ENCODE data around the gene EOGT.
A peak's percentile ranks its signal among the peaks of the same experiment; 100 is the strongest.

The EOGT gene

GRCh38 chr3:69020857-69021256 lies 7.4 kb upstream of the EOGT start:
- H3K27me3 ChIP-seq (ENCODE audit: insufficient read depth, low read depth) = no peaks in the 10 kb centered on the region
- peak overlapping the region; percentile 31 for H3K4me2 ChIP-seq
- no peak overlapping the region for H2AFZ ChIP-seq (ENCODE audit: low read depth)
- no peaks in the 10 kb centered on the region for H3K79me2 ChIP-seq (ENCODE audit: insufficient read depth, low read depth)
- no peaks in the 10 kb centered on the region for H4K20me1 ChIP-seq (ENCODE audit: insufficient read depth)
- H3K9ac ChIP-seq = no peak overlapping the region
- no peaks in the 10 kb centered on the region for H3K36me3 ChIP-seq (ENCODE audit: insufficient read depth)
- TF ChIP-seq, protein P1, sequence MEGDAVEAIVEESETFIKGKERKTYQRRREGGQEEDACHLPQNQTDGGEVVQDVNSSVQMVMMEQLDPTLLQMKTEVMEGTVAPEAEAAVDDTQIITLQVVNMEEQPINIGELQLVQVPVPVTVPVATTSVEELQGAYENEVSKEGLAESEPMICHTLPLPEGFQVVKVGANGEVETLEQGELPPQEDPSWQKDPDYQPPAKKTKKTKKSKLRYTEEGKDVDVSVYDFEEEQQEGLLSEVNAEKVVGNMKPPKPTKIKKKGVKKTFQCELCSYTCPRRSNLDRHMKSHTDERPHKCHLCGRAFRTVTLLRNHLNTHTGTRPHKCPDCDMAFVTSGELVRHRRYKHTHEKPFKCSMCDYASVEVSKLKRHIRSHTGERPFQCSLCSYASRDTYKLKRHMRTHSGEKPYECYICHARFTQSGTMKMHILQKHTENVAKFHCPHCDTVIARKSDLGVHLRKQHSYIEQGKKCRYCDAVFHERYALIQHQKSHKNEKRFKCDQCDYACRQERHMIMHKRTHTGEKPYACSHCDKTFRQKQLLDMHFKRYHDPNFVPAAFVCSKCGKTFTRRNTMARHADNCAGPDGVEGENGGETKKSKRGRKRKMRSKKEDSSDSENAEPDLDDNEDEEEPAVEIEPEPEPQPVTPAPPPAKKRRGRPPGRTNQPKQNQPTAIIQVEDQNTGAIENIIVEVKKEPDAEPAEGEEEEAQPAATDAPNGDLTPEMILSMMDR (conservative IDR thresholded peaks at IDR 0.05; ENCODE audit: low read depth, low read length) = no peak
- peaks cover 16% of the 10 kb centered on the region for H3K4me1 ChIP-seq (ENCODE audit: low read depth, poor library complexity, severe bottlenecking)
- H3K27ac ChIP-seq = no peak overlapping the region
- no peak overlapping the region for H3K4me3 ChIP-seq (IDR thresholded peaks at IDR 0.05; ENCODE audit: insufficient read depth, low read depth, low read length)

GRCh38 chr3:69020424-69020823 lies 6.9 kb upstream of the EOGT start:
- TF ChIP-seq, protein P1 (conservative IDR thresholded peaks at IDR 0.05; ENCODE audit: low read depth, low read length) = no peak; the same call in 1 of the 2 replicates
- no peaks in the 10 kb centered on the region for H3K36me3 ChIP-seq (ENCODE audit: insufficient read depth)
- no peaks in the 10 kb centered on the region for H3K79me2 ChIP-seq (ENCODE audit: insufficient read depth, low read depth)
- no peak overlapping the region for H3K27ac ChIP-seq
- peaks cover 16% of the 10 kb centered on the region for H3K4me1 ChIP-seq (ENCODE audit: low read depth, poor library complexity, severe bottlenecking)
- no peaks in the 10 kb centered on the region for H3K27me3 ChIP-seq (ENCODE audit: insufficient read depth, low read depth)
- H3K9ac ChIP-seq = no peak overlapping the region
- peak overlapping the region; percentile 31 for H3K4me2 ChIP-seq
- H2AFZ ChIP-seq (ENCODE audit: low read depth) = no peak overlapping the region
- no peaks in the 10 kb centered on the region for H4K20me1 ChIP-seq (ENCODE audit: insufficient read depth)
- no peak overlapping the region for H3K4me3 ChIP-seq (IDR thresholded peaks at IDR 0.05; ENCODE audit: insufficient read depth, low read depth, low read length)

DNA sequence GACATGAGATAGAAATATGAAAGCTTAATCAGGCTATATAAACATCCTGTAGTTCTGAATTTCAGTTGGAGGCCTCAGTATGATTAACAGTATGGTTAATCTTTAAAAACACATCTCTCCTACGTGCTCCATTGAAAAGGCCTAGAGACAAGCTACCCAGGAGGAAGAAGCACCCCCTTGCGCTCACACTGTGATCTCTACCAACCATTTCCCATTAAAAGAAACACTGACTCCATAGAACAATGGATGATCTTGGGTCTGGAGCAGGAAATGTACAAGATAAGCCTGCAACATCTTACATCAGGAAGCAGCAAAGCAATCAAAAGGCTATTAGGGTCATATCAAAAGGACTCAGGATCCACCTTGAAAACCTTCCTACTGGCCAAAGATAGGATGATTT lies 3.4 kb upstream of the EOGT start:
- H3K79me2 ChIP-seq (ENCODE audit: insufficient read depth, low read depth) = no peaks in the 10 kb centered on the region
- TF ChIP-seq, protein P1 (conservative IDR thresholded peaks at IDR 0.05; ENCODE audit: low read depth, low read length) = no peak
- no peak overlapping the region for H3K27ac ChIP-seq
- H3K4me3 ChIP-seq (IDR thresholded peaks at IDR 0.05; ENCODE audit: insufficient read depth, low read depth, low read length) = no peak overlapping the region
- peaks cover 26% of the 10 kb centered on the region for H3K4me1 ChIP-seq (ENCODE audit: low read depth, poor library complexity, severe bottlenecking)
- no peaks in the 10 kb centered on the region for H3K27me3 ChIP-seq (ENCODE audit: insufficient read depth, low read depth)
- no peaks in the 10 kb centered on the region for H4K20me1 ChIP-seq (ENCODE audit: insufficient read depth)
- no peaks in the 10 kb centered on the region for H3K36me3 ChIP-seq (ENCODE audit: insufficient read depth)
- H2AFZ ChIP-seq (ENCODE audit: low read depth) = no peak overlapping the region
- no peak overlapping the region for H3K4me2 ChIP-seq
- H3K9ac ChIP-seq = no peak overlapping the region

DNA sequence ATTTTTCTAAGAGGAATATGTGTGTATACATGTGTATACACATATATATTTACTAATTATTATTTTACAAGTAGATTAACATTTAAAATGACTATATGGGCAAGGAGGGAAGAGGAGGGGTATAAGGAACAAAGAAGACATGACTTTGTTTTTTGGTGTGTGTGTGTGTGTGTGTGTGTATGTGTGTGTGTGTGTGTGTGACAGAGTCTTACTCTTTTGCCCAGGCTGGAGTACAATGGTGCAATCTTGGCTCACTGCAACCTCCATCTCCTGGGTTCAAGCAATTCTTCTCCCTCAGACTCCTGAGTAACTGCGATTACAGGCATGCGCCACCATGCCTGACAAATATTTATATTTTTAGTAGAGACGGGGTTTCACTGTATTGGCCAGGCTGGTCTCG lies 2.6 kb upstream of the EOGT start:
- no peak overlapping the region for H2AFZ ChIP-seq (ENCODE audit: low read depth)
- H4K20me1 ChIP-seq (ENCODE audit: insufficient read depth) = no peaks in the 10 kb centered on the region
- H3K79me2 ChIP-seq (ENCODE audit: insufficient read depth, low read depth) = no peaks in the 10 kb centered on the region
- H3K36me3 ChIP-seq (ENCODE audit: insufficient read depth) = no peaks in the 10 kb centered on the region
- TF ChIP-seq, protein P1 (conservative IDR thresholded peaks at IDR 0.05; ENCODE audit: low read depth, low read length) = no peak
- H3K27me3 ChIP-seq (ENCODE audit: insufficient read depth, low read depth) = no peaks in the 10 kb centered on the region
- no peak overlapping the region for H3K4me3 ChIP-seq (IDR thresholded peaks at IDR 0.05; ENCODE audit: insufficient read depth, low read depth, low read length)
- H3K4me1 ChIP-seq (ENCODE audit: low read depth, poor library complexity, severe bottlenecking) = peaks cover 21% of the 10 kb centered on the region
- no peak overlapping the region for H3K27ac ChIP-seq
- no peak overlapping the region for H3K9ac ChIP-seq
- no peak overlapping the region for H3K4me2 ChIP-seq

All from KMS-11 (cell line).